GM19324 (cell line): Measurements from ENCODE around the gene KRTAP13-1.

Experiments
- ATAC-seq: cut with Tn5 transposase; IDR thresholded peaks from one replicate; pipeline ENCODE4 v1.9.1; 2021; ENCODE audit warnings: mild to moderate bottlenecking, moderate library complexity; ENCODE audit not compliant: unreplicated experiment, low FRiP score

KRTAP13-1 gene

GRCh38 chr21:30395731-30396130 is at the start of gene KRTAP13-1:
Gene KRTAP13-1, plus strand, starts transcription at chr21:30396031. Its CDS starts 56 bp downstream, at chr21:30396087.
- no peak for ATAC-seq

- ATAC-seq = no peak
These were observed 47.3 kb upstream of the KRTAP13-1 start, which contains the start of gene KRTAP23-1 for GRCh38 chr21:30348506-30348905. Gene KRTAP23-1, minus strand, starts transcription at chr21:30348606. Its CDS starts 0 bp downstream, at chr21:30348606.

- no peak for ATAC-seq
These were observed 46.3 kb upstream of the KRTAP13-1 start for GRCh38 chr21:30349572-30349971.

GRCh38 chr21:30351534-30351933 is 44.3 kb upstream of the KRTAP13-1 start:
- ATAC-seq = no peak

- no peak for ATAC-seq
These were observed 41.4 kb upstream of the KRTAP13-1 start for GRCh38 chr21:30354308-30355005.

- ATAC-seq = no peak
These were observed 39.9 kb upstream of the KRTAP13-1 start for GRCh38 chr21:30355906-30356305.

- ATAC-seq = no peak
These were observed 23.6 kb upstream of the KRTAP13-1 start, which contains the start of gene KRTAP13-2 for GRCh38 chr21:30372139-30372770. Gene KRTAP13-2, minus strand, starts transcription at chr21:30372271. Its CDS starts 58 bp downstream, at chr21:30372213.

GRCh38 chr21:30382201-30382600 is 13.6 kb upstream of the KRTAP13-1 start:
- ATAC-seq = no peak

GRCh38 chr21:30391492-30392025 is 4.3 kb upstream of the KRTAP13-1 start:
- ATAC-seq = no peak

GRCh38 chr21:30408782-30409494 is 13.1 kb downstream of the KRTAP13-1 start:
- ATAC-seq = no peak

GRCh38 chr21:30415993-30416392 is 20.2 kb downstream of the KRTAP13-1 start:
- no peak for ATAC-seq

GRCh38 chr21:30425826-30426225 is 30.0 kb downstream of the KRTAP13-1 start, which contains the start of gene KRTAP13-3:
Gene KRTAP13-3, minus strand, starts transcription at chr21:30425926. Its CDS starts 14 bp downstream, at chr21:30425912.
- no peak for ATAC-seq

GRCh38 chr21:30426731-30427130 is 30.9 kb downstream of the KRTAP13-1 start:
- ATAC-seq = no peak

GRCh38 chr21:30430170-30430655 is 34.4 kb downstream of the KRTAP13-1 start, which contains the start of gene KRTAP13-4:
Gene KRTAP13-4, plus strand, starts transcription at chr21:30430220. Its CDS starts 56 bp downstream, at chr21:30430276.
- no peak for ATAC-seq

GRCh38 chr21:30434033-30434631 is 38.3 kb downstream of the KRTAP13-1 start:
- no peak for ATAC-seq

GRCh38 chr21:30437010-30437565 is 41.3 kb downstream of the KRTAP13-1 start:
- no peak for ATAC-seq

GRCh38 chr21:30439975-30440374 is 44.1 kb downstream of the KRTAP13-1 start, which contains the start of gene KRTAP15-1:
Gene KRTAP15-1, plus strand, starts transcription at chr21:30440275. Its CDS starts 53 bp downstream, at chr21:30440328.
- ATAC-seq = no peak

- no peak for ATAC-seq
These were observed 47.4 kb downstream of the KRTAP13-1 start for GRCh38 chr21:30443226-30443625.

- ATAC-seq = no peak
These were observed 48.4 kb downstream of the KRTAP13-1 start for GRCh38 chr21:30444204-30444603.
